ENCODE results near the gene NLGN1.

DNA sequence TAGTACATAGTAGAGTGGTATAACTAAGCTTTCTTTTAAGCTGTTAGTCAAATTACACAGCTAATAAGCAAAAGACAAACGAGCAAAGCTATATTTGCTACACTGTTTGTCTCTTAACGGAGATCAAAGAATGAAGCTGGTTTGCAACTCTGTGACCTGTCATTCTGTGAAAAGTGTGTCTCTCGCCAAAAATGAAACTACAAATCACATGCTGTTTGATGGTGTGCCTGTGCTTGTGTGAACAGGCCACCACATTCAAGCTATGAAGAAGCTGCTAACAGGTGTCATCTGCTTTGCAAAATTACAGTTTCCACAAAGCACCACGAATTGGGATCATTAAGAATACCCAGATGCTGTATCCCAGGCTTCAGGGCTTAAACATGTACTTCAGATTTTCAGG, 793.8 kb downstream of the NLGN1 start:
- TF ChIP-seq, protein P1, sequence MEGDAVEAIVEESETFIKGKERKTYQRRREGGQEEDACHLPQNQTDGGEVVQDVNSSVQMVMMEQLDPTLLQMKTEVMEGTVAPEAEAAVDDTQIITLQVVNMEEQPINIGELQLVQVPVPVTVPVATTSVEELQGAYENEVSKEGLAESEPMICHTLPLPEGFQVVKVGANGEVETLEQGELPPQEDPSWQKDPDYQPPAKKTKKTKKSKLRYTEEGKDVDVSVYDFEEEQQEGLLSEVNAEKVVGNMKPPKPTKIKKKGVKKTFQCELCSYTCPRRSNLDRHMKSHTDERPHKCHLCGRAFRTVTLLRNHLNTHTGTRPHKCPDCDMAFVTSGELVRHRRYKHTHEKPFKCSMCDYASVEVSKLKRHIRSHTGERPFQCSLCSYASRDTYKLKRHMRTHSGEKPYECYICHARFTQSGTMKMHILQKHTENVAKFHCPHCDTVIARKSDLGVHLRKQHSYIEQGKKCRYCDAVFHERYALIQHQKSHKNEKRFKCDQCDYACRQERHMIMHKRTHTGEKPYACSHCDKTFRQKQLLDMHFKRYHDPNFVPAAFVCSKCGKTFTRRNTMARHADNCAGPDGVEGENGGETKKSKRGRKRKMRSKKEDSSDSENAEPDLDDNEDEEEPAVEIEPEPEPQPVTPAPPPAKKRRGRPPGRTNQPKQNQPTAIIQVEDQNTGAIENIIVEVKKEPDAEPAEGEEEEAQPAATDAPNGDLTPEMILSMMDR (IDR thresholded peaks at IDR 0.05; ENCODE audit: low read depth, low read length) = no peak
- TF ChIP-seq POLR2A (IDR thresholded peaks at IDR 0.05; ENCODE audit: extremely low read depth, insufficient read length) (no peak), MYC (IDR thresholded peaks at IDR 0.05; ENCODE audit: low read depth, low read length) (no peak)

Measured in NB4 (cell line).